SKM-1 (cell line): ENCODE measurements around the gene TCEAL7.

Experiments used
- DNase-seq: peaks from one replicate; lab custom pipeline; 2025; ENCODE audit not compliant: unreplicated experiment; lab: John Stamatoyannopoulos, UW

The TCEAL7 gene

GRCh38 chrX:103367502-103367901, 37.5 kb downstream of the TCEAL7 start:
- DNase-seq: no peak

DNA sequence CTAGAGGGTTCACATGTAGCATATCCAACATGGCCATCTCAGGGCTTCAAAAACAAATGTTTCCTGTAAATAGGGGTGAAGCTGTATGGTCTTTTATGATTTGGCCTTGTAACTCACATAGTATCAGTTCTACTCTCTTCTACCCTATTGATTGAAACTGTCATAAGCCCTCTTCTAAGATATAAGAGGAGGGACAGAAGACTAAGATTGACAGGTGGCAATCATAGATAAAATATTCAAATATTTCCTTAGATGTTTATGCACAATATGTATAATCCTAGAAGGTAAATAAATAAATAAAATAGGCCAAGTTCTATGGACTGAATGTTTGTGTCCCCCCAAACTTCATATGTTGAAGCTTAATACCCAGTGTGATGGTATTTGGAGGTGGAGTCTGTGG, 39.4 kb downstream of the TCEAL7 start:
- DNase-seq: no peak

DNA sequence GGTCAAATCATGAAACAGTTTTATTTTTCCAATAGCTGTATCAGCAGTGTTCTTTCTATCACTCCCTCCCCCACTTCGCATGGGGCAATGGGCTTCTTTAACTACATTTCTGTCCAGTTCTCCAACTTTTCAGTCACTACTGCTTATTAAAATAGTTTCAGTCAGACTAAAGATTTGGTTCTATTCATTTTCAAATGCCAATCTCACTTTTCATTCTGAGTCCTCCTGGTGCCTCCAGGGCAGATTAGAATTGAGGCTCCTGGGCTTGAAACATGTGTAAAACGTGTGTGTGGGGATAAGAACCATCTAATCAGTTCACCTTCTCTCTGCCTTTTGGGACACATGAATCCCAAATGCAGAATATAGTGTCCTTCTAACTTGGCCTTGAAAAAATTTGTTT, 42.8 kb downstream of the TCEAL7 start:
- DNase-seq: no peak

- DNase-seq: no peak
Observed at GRCh38 chrX:103373581-103373980, 43.5 kb downstream of the TCEAL7 start.

DNA sequence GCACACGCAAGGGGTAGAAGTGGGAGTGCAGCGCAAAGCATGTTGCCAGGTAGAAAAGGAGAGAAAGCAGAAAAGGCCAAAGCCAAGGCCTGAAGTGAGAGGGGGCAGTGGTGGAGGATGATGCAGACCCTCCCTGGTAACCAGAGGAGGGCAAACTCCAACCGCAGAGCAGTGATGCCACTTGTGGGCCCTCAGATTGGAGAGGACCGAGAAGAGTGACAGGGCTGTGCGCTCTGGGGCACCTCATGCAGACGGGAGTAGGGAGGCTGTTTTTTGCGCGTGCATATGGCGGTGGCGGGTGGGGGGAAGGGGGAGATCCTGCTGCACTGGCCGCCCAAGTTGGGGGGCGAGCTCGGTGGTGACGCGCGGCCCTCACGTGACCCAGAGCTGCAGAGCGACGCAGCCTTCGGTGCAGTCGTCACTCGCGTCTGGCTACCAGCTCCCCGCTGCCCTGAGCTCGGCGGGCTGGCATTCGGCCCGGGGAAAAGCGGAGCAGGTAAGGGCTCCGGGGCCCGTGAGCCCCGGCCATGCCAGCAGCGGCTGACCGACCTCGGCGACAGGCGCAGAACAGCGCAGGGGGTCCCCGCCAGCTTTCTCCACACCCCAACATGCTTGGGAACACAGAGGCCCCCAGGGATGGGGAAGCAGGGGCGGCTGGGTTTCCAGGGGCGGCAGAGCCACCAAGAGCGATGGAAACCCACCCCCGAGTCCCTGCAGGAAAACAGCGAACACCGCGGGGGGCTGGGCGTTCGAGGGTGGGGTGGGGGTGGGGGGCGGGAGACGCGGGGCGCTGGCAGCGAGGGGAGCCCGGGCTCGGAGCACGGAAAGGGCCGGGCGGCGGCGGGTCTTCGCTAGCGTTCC, 46.3 kb downstream of the TCEAL7 start, which contains the start of gene BEX3:
Gene BEX3 (plus strand): TSS at position 421 of the 861 bp plus-strand sequence. CDS start 984 bp downstream, outside the sequence.
- no peak for DNase-seq

DNA sequence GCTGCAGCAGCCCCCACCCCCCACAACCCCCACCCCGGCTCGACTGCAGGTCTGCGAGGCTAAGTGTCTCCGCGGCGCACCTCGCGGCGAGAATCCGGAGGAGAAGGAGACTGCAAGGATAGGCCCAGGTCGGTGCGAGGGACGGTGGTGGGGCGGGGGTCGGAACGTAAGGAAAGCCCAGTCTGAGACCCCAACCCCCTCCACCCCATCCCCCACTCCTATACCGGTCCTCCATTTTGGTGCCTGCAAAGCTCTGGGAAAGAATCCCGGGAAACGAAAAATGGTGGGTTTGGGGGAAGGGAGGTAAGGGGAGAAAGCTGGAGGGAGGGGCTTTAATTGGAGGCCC, 46.9 kb downstream of the TCEAL7 start:
- no peak for DNase-seq

DNA sequence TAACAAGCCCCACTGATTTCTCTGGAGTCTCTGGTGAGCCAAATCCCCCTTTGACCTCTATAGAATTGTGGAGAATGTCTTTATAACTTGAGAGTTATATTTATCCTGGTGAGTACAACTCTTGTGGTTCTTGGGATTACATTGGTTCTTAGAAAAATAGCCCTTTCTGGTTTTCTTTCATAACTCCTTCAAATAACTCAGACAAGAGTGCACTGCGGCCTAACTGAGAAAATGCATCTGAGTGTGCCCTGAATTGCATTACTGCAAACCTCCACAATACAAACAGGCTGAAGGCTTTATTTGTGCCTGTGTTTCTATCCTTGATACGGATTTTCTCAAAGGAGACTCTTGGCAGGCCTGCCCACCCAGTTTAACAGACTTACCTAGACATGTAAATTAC, 49.0 kb downstream of the TCEAL7 start:
- no peak for DNase-seq
